GM19328 (cell line): ENCODE measurements around the gene MCM6.
"Not testable (repeated sequence)": the region's sequence is repeated elsewhere in the genome, so short reads cannot be mapped to it uniquely, and the experiment has no call there.

ENCODE experiments used
- ATAC-seq: cut with Tn5 transposase; IDR thresholded peaks from one replicate; pipeline ENCODE4 v1.9.1; 2021; ENCODE audit warnings: mild to moderate bottlenecking, moderate library complexity; ENCODE audit not compliant: unreplicated experiment

MCM6 gene

DNA sequence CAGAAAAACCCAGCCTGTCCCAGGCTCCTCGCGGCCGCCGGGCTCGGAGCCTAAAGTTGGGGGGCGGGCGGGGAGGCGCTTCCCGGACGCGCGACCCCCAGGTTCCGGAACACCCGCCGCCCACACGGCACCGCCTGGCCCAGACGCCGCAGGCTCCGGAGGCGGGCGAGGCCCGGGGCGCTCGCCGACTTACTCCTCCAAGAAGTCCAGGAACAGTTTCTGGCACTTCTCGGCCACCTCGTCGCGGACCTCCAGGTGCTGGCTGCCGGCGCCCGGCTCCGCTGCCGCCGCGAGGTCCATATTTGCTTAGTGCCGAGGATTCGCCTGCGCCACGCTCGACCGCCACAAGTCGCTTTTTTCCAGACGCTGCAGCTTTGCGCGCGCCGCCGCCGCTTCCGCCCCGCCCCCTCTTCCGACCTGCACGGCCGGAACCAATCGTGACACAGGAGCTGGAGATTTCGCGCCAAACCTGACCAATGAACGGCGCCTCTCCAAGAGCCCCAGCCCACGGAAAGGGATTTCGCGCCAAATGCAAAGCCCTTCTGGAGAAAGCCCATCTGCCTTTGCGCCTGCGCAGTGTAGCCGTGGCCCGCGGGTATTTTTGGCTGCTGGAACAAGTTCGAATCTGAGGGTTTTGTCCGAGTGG lies at the start of gene MCM6:
Gene MCM6 (minus strand): TSS at position 378 of the 646 bp plus-strand sequence. CDS start 78 bp downstream, at position 300.
- peak; percentile 86 for ATAC-seq

- no peak for ATAC-seq
Measured at GRCh38 chr2:135925571-135925970, 49.3 kb upstream of the MCM6 start.

DNA sequence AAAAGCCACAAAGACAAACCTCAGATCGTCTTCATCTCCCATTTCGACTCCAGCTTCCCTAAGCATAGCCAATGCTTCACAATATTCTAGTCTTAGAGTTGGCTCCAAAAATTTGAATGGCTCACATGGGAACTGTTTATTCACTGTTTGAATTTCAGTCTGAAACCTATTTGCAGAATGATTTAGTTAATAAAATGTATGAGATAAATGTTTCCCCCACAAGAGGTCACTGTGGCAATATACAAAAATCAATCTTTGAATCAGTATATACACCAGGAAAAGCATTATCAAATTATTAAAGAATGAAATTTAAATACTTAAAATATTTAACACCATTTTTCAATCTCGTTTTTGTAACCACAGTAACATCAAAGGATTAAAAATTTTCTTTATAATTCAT lies 40.0 kb upstream of the MCM6 start:
- ATAC-seq = no peak

DNA sequence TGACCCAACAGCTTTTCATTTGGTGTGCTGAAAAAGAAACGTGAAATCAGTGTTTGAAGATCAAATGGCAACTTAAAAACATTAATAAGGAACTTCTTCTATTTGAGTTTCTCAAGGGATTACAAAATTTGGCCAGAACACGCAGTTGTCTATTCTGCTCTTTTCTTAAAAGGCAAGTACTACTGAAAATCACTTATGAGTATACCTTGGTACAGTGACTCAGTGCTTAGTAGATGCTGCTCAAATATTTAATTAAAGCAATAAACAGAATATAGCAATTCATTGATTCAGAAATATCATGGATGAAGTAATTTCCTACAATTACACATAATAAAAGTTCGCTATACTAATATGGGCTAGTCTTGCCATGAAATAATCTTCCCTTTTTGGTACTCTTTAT lies 38.2 kb upstream of the MCM6 start:
- no peak for ATAC-seq

- no peak for ATAC-seq
Measured at GRCh38 chr2:135913727-135914365, 37.6 kb upstream of the MCM6 start.

GRCh38 chr2:135909976-135910375 lies 33.7 kb upstream of the MCM6 start:
- no peak for ATAC-seq

GRCh38 chr2:135905679-135906078 lies 29.4 kb upstream of the MCM6 start:
- no peak for ATAC-seq

DNA sequence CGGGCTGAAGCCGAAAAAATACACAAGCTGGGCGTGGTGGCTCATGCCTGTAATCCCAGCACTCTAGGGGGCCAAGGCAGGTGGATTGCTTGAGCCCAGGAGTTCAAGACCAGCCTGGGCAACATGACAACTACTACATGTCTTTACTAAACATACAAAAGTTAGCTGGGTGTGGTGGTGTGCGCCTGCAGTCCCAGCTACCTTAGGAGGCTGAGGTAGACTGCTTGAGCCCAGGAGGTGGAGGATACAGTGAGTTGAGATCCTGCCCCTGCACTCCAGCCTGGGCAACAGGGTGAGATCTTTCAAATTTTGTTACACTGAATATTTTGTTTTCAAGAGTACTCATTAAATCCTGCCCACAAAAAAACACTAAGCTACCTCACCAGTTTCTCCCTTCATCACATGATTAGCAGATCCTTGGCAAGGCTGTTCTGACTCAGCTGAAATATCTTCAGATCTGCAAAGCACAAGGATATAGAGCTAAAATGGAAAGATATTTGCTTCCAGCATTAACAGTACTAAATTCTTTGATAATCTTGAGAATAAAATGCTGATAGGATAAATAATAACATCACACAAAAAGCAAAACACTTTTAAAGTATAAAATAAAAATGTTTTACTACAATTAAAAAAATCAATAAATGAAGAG lies 28.2 kb upstream of the MCM6 start:
- no peak for ATAC-seq

DNA sequence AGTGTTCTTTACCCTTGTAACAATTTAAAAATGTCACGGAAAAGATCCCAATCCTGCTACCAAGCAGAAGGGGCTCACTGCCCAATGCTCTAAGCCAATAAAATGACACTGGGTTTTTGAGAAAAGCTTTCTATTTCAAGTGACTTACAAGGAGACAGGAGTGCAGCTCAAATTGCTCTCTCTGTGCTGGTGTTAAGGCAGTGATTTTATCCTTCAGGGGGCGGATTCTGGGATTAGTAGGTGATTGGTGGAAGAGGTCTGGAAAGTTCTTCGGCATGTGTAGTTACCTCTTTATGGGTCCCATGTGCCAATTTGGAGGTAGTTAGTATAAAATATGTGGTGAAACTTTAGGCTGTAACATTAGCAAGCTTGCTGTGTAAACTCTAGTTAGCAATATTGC lies 27.4 kb upstream of the MCM6 start:
- ATAC-seq = no peak

DNA sequence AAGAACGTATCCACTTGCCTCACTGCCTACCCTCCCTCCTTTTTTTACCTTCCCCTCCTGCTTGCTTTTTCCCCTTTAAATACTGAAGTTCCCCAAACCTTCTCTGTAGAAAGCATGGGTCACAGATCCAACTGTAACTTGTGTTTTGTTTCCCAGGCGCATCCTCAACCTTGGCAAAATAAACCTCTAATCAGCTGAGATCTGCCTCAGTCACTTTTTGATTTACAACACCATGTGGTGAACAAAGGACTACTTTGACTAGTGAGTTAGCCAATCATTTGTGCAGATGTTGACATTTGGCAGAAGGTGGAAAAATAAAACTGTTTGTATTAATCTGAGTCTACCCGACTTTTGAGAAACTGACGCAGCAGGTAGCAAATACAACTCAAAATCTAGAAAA lies 23.3 kb upstream of the MCM6 start:
- ATAC-seq = no peak

- ATAC-seq = no peak
Measured at GRCh38 chr2:135898234-135898786, 22.1 kb upstream of the MCM6 start.

DNA sequence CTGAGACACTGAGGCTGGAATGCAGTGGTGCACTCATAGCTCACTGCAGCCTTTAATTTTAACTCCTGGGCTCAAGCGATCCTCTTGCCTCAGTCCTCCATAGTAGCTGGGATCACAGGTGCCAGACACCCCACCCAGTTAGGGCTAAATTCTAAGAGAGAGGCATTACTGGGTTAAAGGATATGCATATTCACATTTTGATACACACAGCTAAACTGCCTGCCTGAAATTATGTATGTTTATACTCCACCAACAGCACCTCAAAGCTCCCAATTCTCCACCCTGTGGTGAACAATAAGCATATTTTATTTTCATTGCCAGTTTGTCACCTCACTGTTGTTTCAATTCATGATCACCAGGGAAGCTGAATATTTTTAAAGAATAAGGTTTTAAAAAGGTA lies 18.7 kb upstream of the MCM6 start:
- no peak for ATAC-seq

DNA sequence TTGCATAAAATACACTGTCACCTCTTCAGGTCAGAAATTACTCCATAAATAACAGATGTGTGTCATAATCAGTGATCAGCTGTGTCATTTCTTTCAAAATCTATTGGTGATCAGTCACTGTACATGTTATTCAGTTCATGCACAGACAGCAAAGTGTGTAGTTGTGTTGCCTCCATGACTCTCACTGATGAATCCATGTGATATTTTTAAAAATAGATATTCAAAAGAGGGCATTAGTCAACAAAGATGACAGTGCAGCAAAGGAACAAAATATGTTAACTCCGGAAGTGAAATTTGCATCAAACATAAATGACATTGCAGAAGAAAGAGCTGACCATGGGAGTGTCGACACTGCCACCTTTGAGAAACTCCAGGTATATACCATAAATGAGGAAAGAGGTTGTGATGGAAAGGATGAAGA lies 17.1 kb upstream of the MCM6 start:
- no peak for ATAC-seq

GRCh38 chr2:135890835-135891234 lies 14.6 kb upstream of the MCM6 start:
- ATAC-seq = no peak

DNA sequence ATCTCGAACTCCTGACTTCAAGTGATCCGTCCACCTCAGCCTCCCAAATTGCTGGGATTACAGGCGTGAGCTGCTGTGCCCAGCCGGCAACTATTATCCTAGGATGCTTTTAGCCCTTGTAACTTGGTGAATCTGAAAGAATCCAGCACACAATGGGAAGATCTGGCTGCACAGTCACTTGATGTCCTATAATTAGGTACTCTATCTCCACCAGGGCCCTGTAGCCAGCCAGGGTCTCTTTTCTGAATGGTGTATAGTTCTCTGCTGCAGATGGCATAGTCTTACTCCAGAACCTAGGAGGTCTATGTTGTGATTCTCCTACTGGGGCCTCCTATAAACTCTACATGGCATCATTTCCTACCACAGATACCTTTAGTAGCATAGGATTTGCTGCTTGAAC lies 13.9 kb upstream of the MCM6 start:
- no peak for ATAC-seq

DNA sequence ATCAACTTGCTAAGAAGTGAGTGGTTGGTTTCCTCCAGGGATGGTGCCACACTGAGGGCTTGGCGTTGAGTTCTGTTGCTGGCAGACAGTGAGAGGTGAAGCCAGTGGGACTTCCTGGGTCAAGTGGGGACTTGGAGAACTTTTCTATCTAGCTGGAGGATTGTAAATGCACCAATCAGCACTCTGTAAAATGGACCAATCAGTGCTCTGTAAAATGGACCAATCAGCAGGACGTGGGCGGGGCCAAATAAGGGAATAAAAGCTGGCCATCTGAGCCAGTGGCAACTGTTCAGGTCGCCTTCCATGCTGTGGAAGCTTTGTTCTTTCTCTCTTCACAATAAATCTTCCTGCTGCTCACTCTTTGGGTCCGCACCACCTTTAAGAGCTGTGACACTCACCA lies 12.3 kb upstream of the MCM6 start:
- ATAC-seq = not testable (repeated sequence)

DNA sequence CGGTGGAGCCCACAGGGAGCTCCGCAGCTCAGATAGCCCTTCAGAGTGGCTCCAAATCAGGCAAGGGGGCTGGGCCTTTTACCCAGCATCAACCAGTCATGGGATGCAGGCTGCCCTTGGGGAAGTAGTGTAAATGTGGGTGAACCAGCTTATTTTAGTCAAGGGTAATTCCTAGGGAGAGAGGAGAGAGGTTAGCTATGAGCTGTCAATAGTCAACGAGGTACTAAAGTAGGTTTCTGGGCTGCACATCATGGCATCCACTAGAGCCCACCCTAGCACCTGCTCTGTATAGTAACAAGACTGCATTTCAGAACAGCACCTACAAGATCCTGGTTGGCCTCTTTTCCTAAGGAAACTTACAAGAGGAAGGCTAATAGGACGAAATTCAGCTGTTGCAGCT lies 9.5 kb upstream of the MCM6 start:
- no peak for ATAC-seq

GRCh38 chr2:135882415-135882814 lies 6.2 kb upstream of the MCM6 start:
- no peak for ATAC-seq

DNA sequence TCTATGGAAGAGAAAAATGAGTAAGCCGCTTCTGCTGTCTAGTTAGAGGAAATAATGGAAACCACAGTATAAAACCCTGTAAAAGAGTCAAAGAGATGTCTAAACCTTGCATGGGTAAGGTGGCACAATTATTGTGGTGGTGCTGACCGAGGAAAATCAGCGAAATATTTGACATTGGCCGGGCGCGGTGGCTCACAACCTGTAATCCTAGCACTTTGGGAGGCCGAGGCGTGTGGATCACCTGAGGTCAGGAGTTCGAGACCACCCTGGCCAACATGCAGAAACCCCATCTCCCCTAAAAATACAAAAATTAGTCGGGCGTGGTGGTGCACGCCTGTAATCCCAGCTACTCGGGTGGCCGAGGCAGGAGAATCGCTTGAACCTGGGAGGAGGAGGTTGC lies 527 bp upstream of the MCM6 start:
- ATAC-seq = not testable (repeated sequence)

- ATAC-seq = peak; percentile 61
Measured at GRCh38 chr2:135875491-135876065, 665 bp downstream of the MCM6 start.

DNA sequence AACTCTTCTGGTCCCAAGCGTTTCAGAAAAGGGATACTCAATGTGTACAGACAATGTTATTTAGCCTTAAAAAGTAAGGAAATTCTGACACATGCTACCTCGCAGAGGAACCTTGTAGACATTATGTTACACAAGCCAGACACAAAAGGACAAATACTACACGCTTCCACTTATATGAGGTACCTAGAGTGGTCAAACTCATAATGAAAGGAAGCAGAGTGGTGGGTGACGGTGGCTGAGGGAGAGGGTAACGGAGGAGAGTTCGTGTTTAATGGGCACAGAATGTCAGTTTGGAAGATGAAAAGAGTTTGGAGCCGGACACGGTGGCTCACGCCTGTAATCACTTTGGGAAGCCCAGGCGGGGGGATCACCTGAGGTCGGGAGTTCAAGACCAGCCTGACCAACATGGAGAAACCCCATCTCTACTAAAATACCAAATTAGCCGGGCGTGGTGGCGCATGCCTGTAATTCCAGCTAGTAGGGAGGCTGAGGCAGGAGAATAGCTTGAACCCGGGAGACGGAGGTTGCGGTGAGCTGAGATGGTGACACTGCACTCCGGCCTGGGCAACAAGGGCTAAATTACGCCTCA lies 1.4 kb downstream of the MCM6 start:
- no peak for ATAC-seq
